Immature natural killer cell (primary cell): ENCODE measurements around the gene RUNX1. TPM values are rescaled to one million over a fixed set of nuclear protein-coding genes. Genes with fewer than 3 reads are reported as not detected.

Experiments
- DNase-seq, 3 donors: peaks; one replicate each; pipeline ENCODE4 v3.0.0; 2022; ENCODE audit warnings: mixed read lengths in 1 of 3
- H3K27ac Mint-ChIP-seq, 6 donors: one replicate each; pipeline ENCODE4 v1.8.0; 2020; ENCODE audit warnings: mixed read lengths in 6 of 6, mild to moderate bottlenecking in 5 of 6, inconsistent platforms in 4 of 6, moderate library complexity in 3 of 6
- H3K27me3 Mint-ChIP-seq, 3 donors: one replicate each; pipeline ENCODE4 v1.8.0; 2020 to 2021; ENCODE audit warnings: low read depth in 3 of 3, mild to moderate bottlenecking in 3 of 3, mixed read lengths in 3 of 3, moderate library complexity in 3 of 3, inconsistent platforms in 1 of 3
- H3K36me3 Mint-ChIP-seq, 3 donors: one replicate each; pipeline ENCODE4 v1.8.0; 2020; ENCODE audit warnings: mixed read lengths in 3 of 3, inconsistent platforms in 2 of 3, mild to moderate bottlenecking in 2 of 3
- H3K4me1 Mint-ChIP-seq, 2 donors: one replicate each; pipeline ENCODE4 v1.8.0; 2020; ENCODE audit warnings: inconsistent platforms in 2 of 2, mild to moderate bottlenecking in 2 of 2, mixed read lengths in 2 of 2, moderate library complexity in 1 of 2
- H3K4me3 Mint-ChIP-seq, 5 donors: one replicate each; pipeline ENCODE4 v1.8.0; 2020; ENCODE audit warnings: mild to moderate bottlenecking in 5 of 5, mixed read lengths in 5 of 5, inconsistent platforms in 3 of 5, moderate library complexity in 3 of 5
- H3K9me3 Mint-ChIP-seq, 6 donors: one replicate each; pipeline ENCODE4 v1.8.0; 2020; ENCODE audit warnings: mild to moderate bottlenecking in 6 of 6, mixed read lengths in 6 of 6, inconsistent platforms in 4 of 6, moderate library complexity in 3 of 6
- polyA plus RNA-seq, 3 donors: library from polyadenylated mRNA; unstranded; fragments of 300-500 nt; fragmentation: Illumina TruSeq; gene quantifications; one replicate each; pipeline ENCODE4 v1.2.3, GENCODE V29; 2021

Gene RUNX1
- polyA plus RNA-seq, 3 donors from 2014 or later, result 6.2 to 25.2 (median 10.6) TPM

DNA sequence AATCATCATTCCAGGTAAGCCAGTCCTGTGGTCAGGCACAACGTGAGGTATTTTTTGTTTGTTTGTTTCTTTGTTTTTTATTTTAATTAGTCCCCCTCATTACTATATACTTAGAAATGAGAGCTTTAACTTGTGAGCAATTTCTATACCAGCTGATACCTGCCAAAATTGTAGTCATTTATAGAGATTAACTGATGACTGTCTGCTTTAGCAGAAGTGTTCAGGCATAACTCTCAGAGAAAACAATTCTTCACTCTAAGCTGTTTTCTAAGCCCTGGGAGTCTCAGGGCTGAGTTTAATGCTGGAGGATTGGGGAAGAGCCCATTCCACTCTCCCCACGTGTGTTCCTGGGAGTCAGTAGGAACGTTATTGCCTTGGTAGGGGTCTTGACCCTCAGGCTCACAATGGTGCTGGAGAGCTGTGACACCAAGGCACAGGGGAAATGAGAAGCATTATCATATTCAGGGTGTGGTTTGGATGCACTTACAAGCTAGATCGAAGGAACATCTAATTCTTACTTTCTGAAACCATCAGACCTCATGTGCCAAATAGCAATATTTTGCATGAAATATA, 212.1 kb downstream of the RUNX1 start:
- Mint-ChIP-seq H3K36me3 (peaks cover 4 to 36% (median 6%) of the 10 kb centered on the region in 3 donors), H3K27ac (peak overlapping the region in 1 of 6 donors; percentile 57), H3K27me3 (peaks cover 0 to 7% (median 3%) of the 10 kb centered on the region in 3 donors), H3K9me3 (no peaks in the 10 kb centered on the region), H3K4me1 (peaks cover 30 to 50% of the 10 kb centered on the region in 2 donors), H3K4me3 (no peak overlapping the region)
- no peak for DNase-seq

DNA sequence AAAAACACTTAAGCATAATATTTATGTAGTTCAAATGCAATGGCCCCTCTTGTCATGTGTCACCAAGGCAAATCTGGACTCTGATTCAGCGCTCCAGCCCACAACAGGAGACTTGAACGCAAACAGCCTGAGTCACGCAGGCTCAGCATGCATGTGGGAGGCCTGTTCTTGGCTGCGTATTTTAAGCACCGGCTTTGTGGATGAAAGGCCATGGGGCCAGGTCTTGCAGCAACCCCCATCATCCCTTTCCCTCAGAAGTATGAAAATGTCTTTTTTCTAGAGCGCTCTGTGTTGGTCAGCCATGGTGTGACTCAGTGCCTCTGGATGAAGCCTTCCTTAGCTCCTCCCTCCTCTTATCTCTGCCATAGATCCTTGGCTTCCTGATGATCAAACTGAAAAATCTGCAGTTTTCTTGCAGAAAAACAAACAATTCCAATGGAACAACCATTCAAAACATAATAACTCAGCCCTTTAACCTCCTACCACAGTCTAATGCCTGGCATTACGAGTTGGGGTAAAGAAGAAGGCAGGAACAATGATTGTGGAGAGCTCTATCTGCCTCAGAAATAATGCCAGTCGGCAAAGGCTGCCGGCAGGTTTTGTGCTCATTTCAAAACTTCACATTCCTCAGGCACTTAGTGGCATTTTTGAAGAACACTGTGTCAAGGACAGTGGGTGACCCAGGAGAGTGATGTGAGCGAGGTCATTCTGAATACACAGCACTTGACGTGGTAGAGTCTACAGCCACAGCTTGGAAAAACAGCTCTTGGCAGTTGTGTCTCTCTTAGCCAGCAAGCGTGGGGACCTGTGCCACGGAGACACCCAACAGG, 212.8 kb downstream of the RUNX1 start:
- Mint-ChIP-seq H3K4me3 (no peak overlapping the region), H3K27ac (peak overlapping the region in 2 of 6 donors; percentile 14 to 25)

DNA sequence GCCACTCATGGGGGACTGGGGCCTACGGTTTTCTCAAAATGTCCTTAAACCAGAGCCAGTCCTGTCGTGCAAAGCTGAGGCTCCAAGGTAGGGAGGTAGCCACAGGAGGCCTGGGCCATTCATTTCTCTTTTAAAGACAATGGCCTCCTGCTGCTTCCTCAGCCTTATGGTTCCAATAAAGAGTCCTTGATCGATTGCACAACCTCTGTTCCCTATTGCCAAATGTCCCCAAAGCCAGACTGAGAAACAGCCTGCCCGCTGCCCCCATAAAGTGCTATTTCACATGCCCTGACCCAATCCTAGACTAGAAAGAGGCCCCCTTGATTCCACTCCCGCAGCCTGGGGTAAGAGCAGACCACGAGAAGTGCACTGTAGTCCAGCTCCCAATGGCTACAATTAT, 213.6 kb downstream of the RUNX1 start:
- H3K4me3 Mint-ChIP-seq, result no peak overlapping the region
- peak overlapping the region in 2 of 6 donors; percentile 34 to 47 for H3K27ac Mint-ChIP-seq
- peaks cover 4 to 41% (median 10%) of the 10 kb centered on the region in 3 donors for H3K36me3 Mint-ChIP-seq
- peaks cover 26 to 48% of the 10 kb centered on the region in 2 donors for H3K4me1 Mint-ChIP-seq
- H3K27me3 Mint-ChIP-seq, result peaks cover 0 to 3% (median 3%) of the 10 kb centered on the region in 3 donors
- H3K9me3 Mint-ChIP-seq, result no peaks in the 10 kb centered on the region
- no peak for DNase-seq

More for the DNA sequence above, 212.8 kb downstream of the RUNX1 start:
- H3K9me3 Mint-ChIP-seq, result no peaks in the 10 kb centered on the region
- peaks cover 26 to 50% of the 10 kb centered on the region in 2 donors for H3K4me1 Mint-ChIP-seq
- no peak for DNase-seq
- H3K27me3 Mint-ChIP-seq, result peaks cover 0 to 3% (median 3%) of the 10 kb centered on the region in 3 donors
- H3K36me3 Mint-ChIP-seq, result peaks cover 4 to 36% (median 8%) of the 10 kb centered on the region in 3 donors

DNA sequence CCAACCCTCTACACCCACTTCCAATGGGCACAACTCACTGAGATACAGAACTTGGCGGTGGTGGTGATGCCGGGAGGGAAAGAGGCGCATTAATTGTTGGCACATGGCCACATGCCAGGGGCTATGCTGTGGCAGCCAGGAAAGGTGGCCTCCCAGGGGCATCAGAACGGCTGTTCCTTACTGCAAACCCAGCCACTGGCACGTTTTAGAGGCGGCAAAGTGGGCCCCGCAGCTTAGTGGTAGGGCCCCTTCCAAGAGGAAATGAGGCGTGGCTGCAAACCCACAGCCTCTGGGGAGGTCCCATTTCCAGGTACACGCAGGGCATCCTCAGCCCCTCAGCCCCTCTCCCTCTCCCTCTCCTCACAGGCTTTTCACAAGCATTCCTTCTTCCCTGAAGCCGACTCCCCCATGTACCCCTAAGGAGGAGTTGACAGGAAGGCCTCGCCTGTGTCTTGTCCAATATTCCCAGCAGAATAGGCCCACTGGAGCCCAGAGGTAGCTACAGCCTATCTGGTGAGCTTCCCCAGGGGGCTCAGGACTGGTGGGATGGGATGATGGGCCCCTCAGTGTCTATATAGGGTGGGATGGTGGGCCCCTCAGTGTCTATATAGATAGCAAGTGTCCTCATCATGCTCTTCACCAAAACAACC, 214.1 kb downstream of the RUNX1 start:
- Mint-ChIP-seq H3K36me3 (peaks cover 4 to 39% (median 14%) of the 10 kb centered on the region in 3 donors), H3K4me3 (peak overlapping the region in 1 of 5 donors; percentile 19), H3K27me3 (peaks cover 0 to 3% (median 3%) of the 10 kb centered on the region in 3 donors), H3K9me3 (no peaks in the 10 kb centered on the region), H3K27ac (peak overlapping the region in 3 of 6 donors; percentile 34 to 47 (median 43)), H3K4me1 (peaks cover 24 to 43% of the 10 kb centered on the region in 2 donors)
- DNase-seq, result no peak

DNA sequence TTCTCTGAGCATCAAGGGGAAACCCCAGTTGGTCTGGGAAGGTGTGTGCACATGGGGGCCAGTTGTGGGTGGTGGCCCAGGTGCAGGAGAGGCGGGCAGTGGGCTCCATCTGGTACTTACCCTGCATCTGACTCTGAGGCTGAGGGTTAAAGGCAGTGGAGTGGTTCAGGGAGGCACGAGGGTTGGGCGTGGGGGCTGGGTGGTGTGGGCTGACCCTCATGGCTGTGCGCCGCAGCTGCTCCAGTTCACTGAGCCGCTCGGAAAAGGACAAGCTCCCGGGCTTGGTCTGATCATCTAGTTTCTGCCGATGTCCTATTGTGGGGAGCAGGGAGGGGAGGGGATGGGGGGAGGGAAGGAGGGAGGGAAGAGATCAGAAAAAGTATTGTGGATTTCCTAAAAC, 214.8 kb downstream of the RUNX1 start:
- Mint-ChIP-seq H3K4me1 (peaks cover 18 to 36% of the 10 kb centered on the region in 2 donors), H3K27ac (no peak overlapping the region), H3K27me3 (peaks cover 0 to 3% (median 0%) of the 10 kb centered on the region in 3 donors), H3K36me3 (peaks cover 9 to 39% (median 19%) of the 10 kb centered on the region in 3 donors), H3K9me3 (no peaks in the 10 kb centered on the region), H3K4me3 (no peak overlapping the region)
- no peak for DNase-seq

DNA sequence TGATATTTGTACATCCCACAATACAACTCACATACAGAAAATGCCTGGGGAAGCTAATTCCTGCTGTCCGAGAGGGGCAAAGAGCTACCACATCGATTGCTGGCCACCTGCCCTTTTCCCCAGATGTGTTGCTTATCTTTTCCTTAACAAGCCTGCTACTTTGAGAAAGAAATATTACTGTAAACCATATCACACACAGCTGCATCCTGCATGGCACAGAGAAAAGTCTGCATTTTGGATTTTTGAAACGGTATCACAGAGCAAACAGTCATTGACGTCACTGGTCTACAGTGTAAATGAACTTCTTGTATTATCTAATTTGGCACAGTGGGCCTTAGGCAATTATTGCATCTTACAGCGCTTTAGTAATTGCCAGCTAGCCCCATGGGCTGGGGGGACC, 215.6 kb downstream of the RUNX1 start:
- H3K4me1 Mint-ChIP-seq, result peaks cover 13 to 30% of the 10 kb centered on the region in 2 donors
- H3K27ac Mint-ChIP-seq, result no peak overlapping the region
- H3K27me3 Mint-ChIP-seq, result peaks cover 0 to 3% (median 0%) of the 10 kb centered on the region in 3 donors
- peaks cover 14 to 38% (median 25%) of the 10 kb centered on the region in 3 donors for H3K36me3 Mint-ChIP-seq
- DNase-seq, result no peak
- no peaks in the 10 kb centered on the region for H3K9me3 Mint-ChIP-seq
- H3K4me3 Mint-ChIP-seq, result no peak overlapping the region

DNA sequence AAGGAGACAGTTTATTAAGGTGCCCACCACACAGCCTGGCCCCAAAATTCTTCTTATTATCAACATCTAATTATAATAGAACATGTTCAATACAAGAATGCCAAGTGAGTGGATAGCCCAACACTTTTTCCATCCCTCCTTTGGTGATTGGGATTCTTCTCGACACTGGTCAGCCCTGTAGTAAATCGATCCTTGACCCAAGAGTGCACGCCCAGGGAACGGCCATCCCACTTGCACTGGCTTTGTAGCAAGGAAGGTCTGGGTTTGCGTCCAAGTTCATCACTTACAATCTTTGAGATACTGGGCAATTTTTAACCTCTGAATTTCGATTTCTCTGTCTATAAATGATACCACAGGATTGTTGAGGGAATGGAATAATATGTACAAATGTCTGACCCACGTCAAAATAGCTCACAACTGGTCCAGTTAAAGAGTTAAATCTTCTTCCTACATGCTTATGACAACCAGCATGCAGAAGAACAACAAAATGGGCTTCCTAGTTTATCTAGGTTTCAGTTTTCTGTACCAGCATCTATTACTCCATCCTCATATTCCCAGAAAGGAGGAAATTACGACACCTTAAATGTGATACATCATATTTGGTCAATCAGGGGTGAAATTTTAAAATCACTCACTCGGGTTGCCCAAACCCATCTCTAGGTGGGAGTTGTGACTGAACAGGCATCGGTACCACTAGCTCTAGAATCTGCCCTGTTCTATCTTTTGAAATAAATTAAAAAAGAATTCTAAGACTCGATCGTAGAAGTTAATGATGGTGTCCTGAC, 218.5 kb downstream of the RUNX1 start:
- Mint-ChIP-seq H3K27me3 (peaks cover 0 to 3% (median 0%) of the 10 kb centered on the region in 3 donors), H3K27ac (no peak overlapping the region), H3K4me1 (peaks cover 30% of the 10 kb centered on the region in 2 donors), H3K4me3 (no peak overlapping the region), H3K9me3 (no peaks in the 10 kb centered on the region), H3K36me3 (peaks cover 29 to 60% (median 46%) of the 10 kb centered on the region in 3 donors)
- no peak for DNase-seq

DNA sequence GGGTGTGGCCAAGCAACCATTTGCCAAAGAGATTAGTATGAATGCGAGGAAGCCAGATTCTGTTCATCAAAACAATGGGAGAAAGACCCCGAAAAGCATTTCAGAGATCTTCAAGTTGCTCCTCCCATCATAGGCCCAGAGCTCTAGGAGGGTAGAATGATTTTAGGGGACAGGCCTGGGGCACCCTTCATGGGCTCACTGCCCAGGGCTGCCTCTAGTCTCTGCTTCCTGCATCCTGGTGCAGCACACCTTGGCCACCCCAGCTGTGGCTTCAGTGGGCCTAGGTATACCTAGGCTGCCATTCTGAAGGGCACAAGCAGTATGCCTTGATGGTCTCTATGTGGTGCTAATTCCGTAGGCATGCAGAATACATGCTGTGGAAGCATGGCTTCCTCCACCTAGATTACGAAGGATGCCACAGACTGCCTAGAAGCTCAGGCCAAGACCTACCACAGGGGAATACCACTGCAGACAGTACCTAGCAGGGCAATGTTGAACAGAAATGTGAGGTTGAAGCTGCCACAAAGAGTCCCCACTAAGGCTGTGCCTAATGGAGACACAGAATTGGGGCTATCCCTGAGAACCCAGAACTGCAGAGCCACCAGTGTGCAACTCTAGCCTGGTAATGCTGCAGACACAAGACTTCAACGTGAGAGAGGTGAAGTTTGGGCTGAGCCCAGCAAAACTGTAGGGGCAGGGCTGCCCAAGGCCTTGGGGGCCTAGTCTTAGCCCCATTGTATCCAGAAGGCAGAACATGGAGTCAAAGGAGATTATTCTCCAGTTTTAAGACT, 221.5 kb downstream of the RUNX1 start:
- Mint-ChIP-seq H3K4me3 (no peak overlapping the region), H3K9me3 (no peaks in the 10 kb centered on the region), H3K27me3 (peaks cover 0 to 2% (median 0%) of the 10 kb centered on the region in 3 donors), H3K36me3 (peaks cover 49 to 76% (median 61%) of the 10 kb centered on the region in 3 donors), H3K27ac (peak overlapping the region in 2 of 6 donors; percentile 3 to 14), H3K4me1 (peaks cover 25 to 33% of the 10 kb centered on the region in 2 donors)
- DNase-seq, result no peak

DNA sequence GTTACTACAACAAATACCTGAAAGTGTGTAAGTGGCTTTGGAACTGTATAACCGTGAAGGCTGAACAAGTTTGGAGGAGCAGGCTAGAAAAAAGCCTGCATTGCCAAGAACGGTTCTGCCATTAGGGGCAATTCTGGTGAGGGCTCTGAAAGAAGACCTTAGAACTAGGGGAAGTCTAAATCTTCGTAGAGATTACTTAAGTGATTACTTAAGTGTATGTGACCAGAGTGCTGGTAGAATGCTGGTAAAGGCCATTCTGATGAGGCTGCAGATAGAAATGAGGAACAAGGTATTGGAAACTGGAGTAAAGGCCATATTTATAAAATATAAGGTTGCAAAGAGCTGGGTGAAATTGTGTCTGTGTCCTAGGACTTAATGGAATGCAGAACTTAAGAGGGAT, 222.3 kb downstream of the RUNX1 start:
- Mint-ChIP-seq H3K27me3 (peaks cover 0 to 2% (median 0%) of the 10 kb centered on the region in 3 donors), H3K9me3 (no peaks in the 10 kb centered on the region), H3K4me3 (no peak overlapping the region), H3K36me3 (peaks cover 53 to 75% (median 58%) of the 10 kb centered on the region in 3 donors), H3K4me1 (peaks cover 25 to 40% of the 10 kb centered on the region in 2 donors), H3K27ac (no peak overlapping the region)
- DNase-seq, result no peak

DNA sequence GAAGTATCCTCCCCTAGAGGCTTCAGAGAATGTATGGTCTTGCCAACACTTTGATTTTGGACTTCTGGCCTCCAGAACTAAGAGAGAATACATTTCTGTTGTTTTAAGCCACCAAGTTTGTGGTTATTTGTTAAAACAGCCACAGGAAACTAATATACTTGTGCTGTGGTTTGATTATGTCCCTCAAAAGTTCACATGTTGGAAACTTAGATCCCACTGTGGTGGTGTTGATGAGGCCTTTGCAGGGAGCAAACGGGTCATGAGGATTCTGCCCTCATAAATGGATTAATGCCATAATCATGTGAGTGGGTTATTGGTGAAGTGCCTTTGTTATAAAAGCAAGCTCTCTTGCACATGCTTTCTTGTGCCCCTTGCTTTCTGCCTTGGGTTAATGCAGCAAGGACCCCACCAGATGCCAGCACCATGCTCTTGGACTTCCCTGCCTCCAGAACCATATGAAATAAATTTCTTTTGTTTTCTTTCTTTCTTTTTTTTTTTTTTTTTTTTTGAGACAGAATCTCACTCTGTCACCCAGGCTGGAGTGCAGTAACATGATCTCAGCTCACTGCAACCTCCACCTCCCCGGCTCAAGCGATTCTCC, 223.1 kb downstream of the RUNX1 start:
- DNase-seq, result peak in 1 of 3 donors; percentile 13
- Mint-ChIP-seq H3K27me3 (peaks cover 0 to 2% (median 0%) of the 10 kb centered on the region in 3 donors), H3K9me3 (no peaks in the 10 kb centered on the region), H3K27ac (peak overlapping the region in 1 of 6 donors; percentile 33), H3K36me3 (peaks cover 58 to 78% (median 60%) of the 10 kb centered on the region in 3 donors), H3K4me3 (peak overlapping the region in 4 of 5 donors; percentile 18 to 34 (median 24)), H3K4me1 (peaks cover 27 to 47% of the 10 kb centered on the region in 2 donors)

DNA sequence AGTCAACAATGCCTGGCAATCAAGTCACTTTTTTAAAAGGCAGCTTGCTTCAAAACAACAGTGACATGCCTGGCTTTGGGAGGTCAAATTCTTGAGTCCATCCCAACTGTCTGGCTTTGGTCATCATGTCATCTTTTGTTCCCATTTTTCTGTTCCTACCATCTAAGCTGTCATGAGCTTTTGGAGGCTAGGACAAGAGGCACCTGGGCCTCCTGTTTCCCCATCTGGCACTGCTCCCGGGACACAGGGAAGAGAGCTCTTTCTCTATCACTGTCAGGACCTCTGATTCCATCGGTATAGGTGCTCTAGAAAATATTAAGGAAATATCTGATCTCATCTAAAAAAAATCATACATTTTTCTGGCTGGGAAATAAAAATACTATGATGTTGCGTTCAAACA, 224.0 kb downstream of the RUNX1 start:
- DNase-seq, result no peak
- Mint-ChIP-seq H3K27ac (peak overlapping the region in 2 of 6 donors; percentile 33 to 36), H3K9me3 (no peaks in the 10 kb centered on the region), H3K36me3 (peaks cover 51 to 76% (median 60%) of the 10 kb centered on the region in 3 donors), H3K27me3 (peaks cover 0 to 2% (median 0%) of the 10 kb centered on the region in 3 donors), H3K4me3 (no peak overlapping the region), H3K4me1 (peaks cover 27 to 53% of the 10 kb centered on the region in 2 donors)

DNA sequence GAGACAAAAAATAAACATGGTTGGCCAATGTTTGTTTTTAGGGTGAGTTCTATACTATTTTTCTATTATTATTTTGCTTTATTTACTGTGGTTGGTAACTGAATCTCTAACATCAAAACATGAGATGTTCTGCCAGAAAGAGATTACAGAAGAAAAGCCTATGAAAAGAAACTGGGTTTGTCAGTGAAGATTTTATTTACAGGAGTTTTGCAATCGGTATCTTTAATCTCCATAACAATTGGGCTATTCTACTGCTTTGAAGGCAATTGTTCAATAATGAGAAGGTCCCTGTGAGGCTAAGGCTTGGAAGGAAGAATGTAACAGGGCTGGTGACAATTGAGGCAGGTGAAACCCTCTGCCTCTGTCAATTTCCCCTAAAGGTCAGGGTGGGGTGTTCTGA, 224.8 kb downstream of the RUNX1 start:
- peak overlapping the region in 3 of 6 donors; percentile 20 to 72 (median 62) for H3K27ac Mint-ChIP-seq
- peaks cover 0 to 2% (median 0%) of the 10 kb centered on the region in 3 donors for H3K27me3 Mint-ChIP-seq
- peaks cover 47 to 69% (median 55%) of the 10 kb centered on the region in 3 donors for H3K36me3 Mint-ChIP-seq
- H3K9me3 Mint-ChIP-seq, result no peaks in the 10 kb centered on the region
- H3K4me3 Mint-ChIP-seq, result no peak overlapping the region
- peaks cover 25 to 53% of the 10 kb centered on the region in 2 donors for H3K4me1 Mint-ChIP-seq
- DNase-seq, result no peak
